A673 (cell line): Measurements from ENCODE around the gene VWA5B2.

Experiments
- CTCF ChIP-seq: fragments of 300-800, 200-600 bp; sonication (generic); conservative IDR thresholded peaks from 2 replicates; pipeline ENCODE4 v1.5.1; 2017; ENCODE audit warnings: low read depth, mild to moderate bottlenecking, antibody characterized with exemption, low read length, moderate library complexity, mixed read lengths
- EZH2 ChIP-seq: fragments of 200-600 bp; sonication (generic); IDR thresholded peaks from 2 replicates; pipeline ENCODE4 v1.6.1; 2017; ENCODE audit warnings: borderline replicate concordance, low read depth, mild to moderate bottlenecking, mixed read lengths, antibody characterized with exemption, low read length; ENCODE audit not compliant: poor library complexity, severe bottlenecking

DNA sequence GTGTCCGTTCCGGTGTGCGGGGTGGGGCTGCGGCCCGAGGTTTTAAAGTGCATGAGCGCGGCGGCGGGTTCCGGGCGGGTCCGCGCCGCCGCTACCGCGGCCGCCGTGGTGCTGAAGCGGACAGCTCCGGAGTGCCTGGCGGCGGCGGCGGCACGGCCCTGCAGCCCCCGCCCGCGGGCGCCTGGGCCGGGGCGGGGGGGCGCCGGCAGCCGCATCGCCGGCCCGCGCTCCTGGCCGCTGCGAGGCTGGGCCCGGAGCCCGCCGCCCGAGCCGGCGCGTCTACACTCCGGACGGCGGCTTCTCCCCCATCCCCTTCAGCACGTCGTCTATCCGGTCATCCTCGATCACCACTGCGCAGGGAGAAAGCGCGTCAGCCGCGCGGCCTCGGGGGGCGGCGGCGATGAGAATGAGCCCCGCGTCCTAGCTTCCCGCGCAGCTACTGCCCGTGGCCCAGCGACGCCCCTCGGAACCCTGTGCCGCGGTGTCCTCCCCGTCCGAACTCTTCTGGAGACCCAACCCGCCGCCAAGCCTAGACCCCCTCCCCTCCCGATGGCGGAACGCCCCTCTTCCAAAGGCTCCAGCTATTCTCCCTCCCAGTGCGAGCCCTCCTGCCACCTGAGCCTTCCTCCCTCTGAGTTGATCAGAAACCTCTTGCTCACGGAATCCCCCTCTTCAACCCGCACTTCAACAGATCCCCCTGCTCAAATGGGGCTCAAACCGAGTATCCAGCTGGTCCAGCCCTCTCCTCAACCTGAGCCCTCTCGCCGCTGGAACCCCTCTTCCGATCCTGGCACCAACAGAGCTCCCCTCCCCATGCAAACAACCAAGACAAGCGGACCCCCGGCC, 30.7 kb downstream of the VWA5B2 start:
- no peak for TF ChIP-seq EZH2
- no peak for TF ChIP-seq CTCF
